Measurements from ENCODE around the gene FAM83C.

GRCh38 chr20:35303735-35304491, 11.7 kb upstream of the FAM83C start:
- peak; percentile 96 for TF ChIP-seq CTCF (IDR thresholded peaks at IDR 0.05)
- TF ChIP-seq EZH2 (IDR thresholded peaks at IDR 0.05), result no peak
